Natural killer cell (primary cell): ENCODE results near the gene CADM4. TPM values are rescaled to one million over a fixed set of nuclear protein-coding genes. Genes with fewer than 3 reads are reported as not detected.

Experiments used
- ATAC-seq, 3 donors: fragments of 150-1000 bp in 2 of 3; fragments of 200-7000 bp in 1 of 3; cut with Tn5 transposase; 1 replicate in 1 of 3; 2 replicates in 2 of 3; pipeline ENCODE4 v1.10.0; 2021; ENCODE audit warnings: mild to moderate bottlenecking in 2 of 3, moderate library complexity in 2 of 3
- DNase-seq, 2 donors: peaks; one replicate each; pipeline versions ENCODE4 v3.0.0 to v3.0.0-alpha.2; 2013 to 2021; ENCODE audit warnings: mixed read lengths in 1 of 2
- H3K27ac ChIP-seq: one replicate; pipeline ENCODE4 v1.5.1; 2013; ENCODE audit warnings: mild to moderate bottlenecking, low read length
- H3K27me3 ChIP-seq: one replicate; pipeline ENCODE4 v1.6.1; 2013; ENCODE audit warnings: low read length; ENCODE audit not compliant: control insufficient read depth, insufficient read depth
- H3K36me3 ChIP-seq: one replicate; pipeline ENCODE4 v1.6.1; 2013; ENCODE audit warnings: low read length; ENCODE audit not compliant: control insufficient read depth, insufficient read depth
- H3K4me1 ChIP-seq: one replicate; pipeline ENCODE4 v1.6.1; 2013; ENCODE audit warnings: low read length; ENCODE audit not compliant: control insufficient read depth, insufficient read depth
- H3K4me3 ChIP-seq: one replicate; pipeline ENCODE4 v1.5.1; 2013; ENCODE audit warnings: low read length
- H3K9me3 ChIP-seq: one replicate; pipeline ENCODE4 v1.6.1; 2013; ENCODE audit warnings: low read length; ENCODE audit not compliant: control insufficient read depth, insufficient read depth
- H3K27ac Mint-ChIP-seq, 2 donors: one replicate each; pipeline ENCODE4 v1.8.0; 2022; ENCODE audit warnings: mild to moderate bottlenecking in 2 of 2, mixed read lengths in 2 of 2, moderate library complexity in 1 of 2
- H3K27me3 Mint-ChIP-seq, 2 donors: one replicate each; pipeline ENCODE4 v1.8.0; 2022; ENCODE audit warnings: low read depth in 2 of 2, mixed read lengths in 2 of 2
- H3K36me3 Mint-ChIP-seq: one replicate; pipeline ENCODE4 v1.8.0; 2022; ENCODE audit warnings: mixed read lengths
- H3K4me1 Mint-ChIP-seq, 2 donors: one replicate each; pipeline ENCODE4 v1.8.0; 2022; ENCODE audit warnings: mixed read lengths in 2 of 2
- H3K4me3 Mint-ChIP-seq: one replicate; pipeline ENCODE4 v1.8.0; 2022; ENCODE audit warnings: mild to moderate bottlenecking, moderate library complexity, mixed read lengths
- H3K9me3 Mint-ChIP-seq, 2 donors: one replicate each; pipeline ENCODE4 v1.8.0; 2022; ENCODE audit warnings: mixed read lengths in 2 of 2
- WGBS: methylation state at CpG from one replicate; pipeline ENCODE4 v1.1.7; 2013; ENCODE audit warnings: missing lambda C conversion rate; ENCODE audit not compliant: insufficient coverage; 5-methylcytosine and 5-hydroxymethylcytosine counted together
- intact Hi-C: fragments of 100-400 bp; cut with micrococcal nuclease; formaldehyde crosslinking; loops from one replicate; pipeline ENCODE4 v1.14.2; 2022
- total RNA-seq, 4 donors: library from RNA; stranded (reverse); fragments of 120-200 nt in 1 of 4; gene quantifications; one replicate each; pipeline versions ENCODE4 v1.2.3 to v1.2.4, GENCODE V29; 2013 to 2022
- TF ChIP-seq, protein P1 (sequence below): fragments of 200-600 bp; IDR thresholded peaks from one replicate; pipeline ENCODE4 v1.8.0; 2022; ENCODE audit warnings: antibody characterized with exemption

The CADM4 gene
- total RNA-seq, 3 donors from 2014 or later (not counting 1 experiment from before 2014, with no cell fraction given), result 0.19 to 0.38 TPM; not detected in 1

DNA sequence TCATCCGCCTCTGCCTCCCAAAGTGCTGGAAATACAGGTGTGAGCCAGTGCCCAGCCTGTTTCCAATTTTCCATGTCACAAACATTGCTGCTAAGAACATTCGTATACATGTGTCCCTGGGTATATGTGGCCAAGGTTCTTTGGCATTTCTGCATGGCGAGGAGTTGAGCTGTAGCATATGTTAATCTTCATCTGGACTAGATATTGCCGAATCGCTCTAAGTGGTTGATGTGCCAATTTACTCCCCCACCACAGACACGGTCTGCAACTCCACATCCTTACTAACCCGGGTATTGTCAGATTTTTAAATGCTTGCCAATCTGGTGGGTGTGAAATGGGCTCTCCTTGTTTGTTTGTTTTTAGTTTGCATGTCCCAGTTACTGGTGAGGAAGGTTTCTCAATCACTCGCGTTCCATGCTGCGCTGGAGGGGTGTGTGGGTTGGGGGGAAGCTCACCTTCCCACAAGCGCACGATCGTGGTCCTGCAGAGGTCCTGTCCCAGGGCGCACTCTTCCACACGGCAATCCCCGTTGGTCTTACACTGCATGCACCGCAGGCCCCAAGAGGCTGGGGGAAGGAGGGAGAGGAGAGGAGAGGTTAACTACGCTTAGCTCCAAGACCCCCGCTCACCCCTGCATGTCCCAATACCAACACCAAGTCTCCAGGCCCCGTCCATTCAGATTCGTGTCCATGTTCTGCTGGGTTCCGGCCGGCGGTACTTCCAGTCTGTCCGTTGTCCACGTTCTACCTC lies 27.7 kb upstream of the CADM4 start:
- H3K27ac Mint-ChIP-seq, result peak overlapping the region in 1 of 2 donors; percentile 84
- intact Hi-C loops, result no loop called here
- Histone ChIP-seq H3K27ac (no peak overlapping the region), H3K9me3 (no peaks in the 10 kb centered on the region), H3K27me3 (peaks cover 3% of the 10 kb centered on the region), H3K4me1 (peaks cover 48% of the 10 kb centered on the region), H3K4me3 (no peak overlapping the region), H3K36me3 (no peaks in the 10 kb centered on the region)
- no peaks in the 10 kb centered on the region for H3K36me3 Mint-ChIP-seq
- H3K9me3 Mint-ChIP-seq, result no peaks in the 10 kb centered on the region
- peak in 1 of 2 donors; percentile 21 for DNase-seq
- peaks cover 44 to 50% of the 10 kb centered on the region in 2 donors for H3K4me1 Mint-ChIP-seq
- H3K27me3 Mint-ChIP-seq, result peaks cover 0 to 7% of the 10 kb centered on the region in 2 donors
- ATAC-seq, result no peak
- peak overlapping the region; percentile 94 for H3K4me3 Mint-ChIP-seq
- TF ChIP-seq, protein P1, sequence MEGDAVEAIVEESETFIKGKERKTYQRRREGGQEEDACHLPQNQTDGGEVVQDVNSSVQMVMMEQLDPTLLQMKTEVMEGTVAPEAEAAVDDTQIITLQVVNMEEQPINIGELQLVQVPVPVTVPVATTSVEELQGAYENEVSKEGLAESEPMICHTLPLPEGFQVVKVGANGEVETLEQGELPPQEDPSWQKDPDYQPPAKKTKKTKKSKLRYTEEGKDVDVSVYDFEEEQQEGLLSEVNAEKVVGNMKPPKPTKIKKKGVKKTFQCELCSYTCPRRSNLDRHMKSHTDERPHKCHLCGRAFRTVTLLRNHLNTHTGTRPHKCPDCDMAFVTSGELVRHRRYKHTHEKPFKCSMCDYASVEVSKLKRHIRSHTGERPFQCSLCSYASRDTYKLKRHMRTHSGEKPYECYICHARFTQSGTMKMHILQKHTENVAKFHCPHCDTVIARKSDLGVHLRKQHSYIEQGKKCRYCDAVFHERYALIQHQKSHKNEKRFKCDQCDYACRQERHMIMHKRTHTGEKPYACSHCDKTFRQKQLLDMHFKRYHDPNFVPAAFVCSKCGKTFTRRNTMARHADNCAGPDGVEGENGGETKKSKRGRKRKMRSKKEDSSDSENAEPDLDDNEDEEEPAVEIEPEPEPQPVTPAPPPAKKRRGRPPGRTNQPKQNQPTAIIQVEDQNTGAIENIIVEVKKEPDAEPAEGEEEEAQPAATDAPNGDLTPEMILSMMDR, result no peak
- 92% methylated on average over 24 of the region's 26 CpGs for WGBS

DNA sequence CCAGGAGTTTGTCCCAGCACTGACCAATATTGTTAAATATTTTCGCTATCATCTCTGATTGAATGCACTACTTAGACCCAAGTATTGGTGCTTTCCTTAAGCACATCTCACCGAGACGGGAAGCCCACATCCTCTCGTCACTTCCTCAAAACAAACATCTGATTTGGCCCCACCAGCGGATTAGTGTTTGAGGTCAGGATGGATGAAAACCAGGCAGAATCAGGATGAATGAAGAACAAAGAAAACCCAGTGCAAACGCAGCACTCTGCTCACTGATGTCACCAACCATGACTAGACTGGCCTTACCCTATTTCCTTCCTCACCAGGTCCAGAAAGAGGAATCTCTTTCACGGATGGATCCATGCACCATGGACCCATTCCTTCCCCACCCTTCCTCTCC lies 24.4 kb upstream of the CADM4 start:
- peak in 1 of 2 donors; percentile 82 for DNase-seq

DNA sequence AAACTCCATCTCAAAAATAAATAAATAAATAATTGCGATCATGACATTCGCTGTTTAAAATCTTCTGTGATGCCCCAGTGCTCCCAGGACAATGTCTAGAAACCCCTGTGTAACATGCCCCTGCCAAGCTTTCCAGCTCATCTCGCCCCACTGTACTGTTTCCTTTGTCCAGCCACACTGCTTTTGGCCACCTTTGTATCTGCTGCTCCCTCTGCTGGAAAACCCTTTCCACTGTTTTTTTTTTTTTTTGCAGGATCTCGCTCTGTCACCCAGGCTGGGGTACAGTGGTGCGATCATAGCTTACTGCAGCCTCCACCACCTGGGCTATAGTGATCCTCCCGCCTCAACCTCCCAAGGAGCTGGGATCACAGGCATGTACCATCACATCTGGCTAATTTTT lies 22.8 kb upstream of the CADM4 start:
- no peaks in the 10 kb centered on the region for H3K36me3 Mint-ChIP-seq
- intact Hi-C loops, result no loop called here

More for the DNA sequence above, 24.4 kb upstream of the CADM4 start:
- no peak overlapping the region for H3K27ac Mint-ChIP-seq
- Histone ChIP-seq H3K36me3 (no peaks in the 10 kb centered on the region), H3K27ac (no peak overlapping the region), H3K27me3 (peaks cover 3% of the 10 kb centered on the region), H3K9me3 (no peaks in the 10 kb centered on the region), H3K4me3 (no peak overlapping the region), H3K4me1 (peaks cover 32% of the 10 kb centered on the region)
- WGBS, result 4% methylated on average over 6 of the region's 7 CpGs
- H3K36me3 Mint-ChIP-seq, result no peaks in the 10 kb centered on the region
- intact Hi-C loops, result no loop called here
- ATAC-seq, result no peak
- peak overlapping the region; percentile 26 for H3K4me3 Mint-ChIP-seq
- H3K27me3 Mint-ChIP-seq, result peaks cover 0 to 4% of the 10 kb centered on the region in 2 donors
- peaks cover 27 to 33% of the 10 kb centered on the region in 2 donors for H3K4me1 Mint-ChIP-seq
- TF ChIP-seq, protein P1, result no peak
- no peaks in the 10 kb centered on the region for H3K9me3 Mint-ChIP-seq

More for the DNA sequence above, 22.8 kb upstream of the CADM4 start:
- Histone ChIP-seq H3K27ac (no peak overlapping the region), H3K36me3 (no peaks in the 10 kb centered on the region), H3K4me1 (peaks cover 17% of the 10 kb centered on the region), H3K27me3 (no peaks in the 10 kb centered on the region), H3K4me3 (no peak overlapping the region), H3K9me3 (peaks cover 3% of the 10 kb centered on the region)
- DNase-seq (no peak), ATAC-seq (no peak)
- Mint-ChIP-seq H3K27me3 (no peaks in the 10 kb centered on the region), H3K9me3 (peaks cover 0 to 3% of the 10 kb centered on the region in 2 donors), H3K4me1 (peaks cover 15 to 18% of the 10 kb centered on the region in 2 donors), H3K27ac (no peak overlapping the region), H3K4me3 (no peak overlapping the region)
- WGBS, result 97% methylated on average over 6 of the region's 6 CpGs
- TF ChIP-seq, protein P1, result no peak
